Activated T-cell treated with anti-CD3 and anti-CD28 coated beads, Interleukin-2, amount 50 U/mL, for 24 hours (primary cell): ENCODE data around the gene ZNF518A.

Experiments used
- DNase-seq: peaks from one replicate; pipeline ENCODE4 v3.0.0-alpha.2; 2020
- H3K27ac Mint-ChIP-seq: 2 replicates; pipeline ENCODE4 v1.8.0; 2020; ENCODE audit warnings: mild to moderate bottlenecking, mixed read lengths
- H3K27me3 Mint-ChIP-seq: 2 replicates; pipeline ENCODE4 v1.8.0; 2020; ENCODE audit warnings: mixed read lengths
- H3K36me3 Mint-ChIP-seq: 2 replicates; pipeline ENCODE4 v1.8.0; 2020; ENCODE audit warnings: low read depth, mixed read lengths
- H3K4me1 Mint-ChIP-seq: 2 replicates; pipeline ENCODE4 v1.8.0; 2020; ENCODE audit warnings: low read depth, mixed read lengths
- H3K4me3 Mint-ChIP-seq: 2 replicates; pipeline ENCODE4 v1.8.0; 2020; ENCODE audit warnings: mild to moderate bottlenecking, moderate library complexity, mixed read lengths
- H3K9me3 Mint-ChIP-seq: 2 replicates; pipeline ENCODE4 v1.8.0; 2020; ENCODE audit warnings: mixed read lengths

ZNF518A gene

GRCh38 chr10:96118604-96119450 lies 11.3 kb upstream of the ZNF518A start:
- Mint-ChIP-seq H3K27me3 (peaks cover 62% of the 10 kb centered on the region), H3K27ac (no peak overlapping the region), H3K4me3 (no peak overlapping the region), H3K4me1 (no peaks in the 10 kb centered on the region), H3K9me3 (no peaks in the 10 kb centered on the region), H3K36me3 (no peaks in the 10 kb centered on the region)
- DNase-seq, result no peak

- Mint-ChIP-seq H3K4me3 (no peak overlapping the region), H3K36me3 (no peaks in the 10 kb centered on the region), H3K27ac (no peak overlapping the region), H3K9me3 (no peaks in the 10 kb centered on the region), H3K4me1 (no peaks in the 10 kb centered on the region), H3K27me3 (peaks cover 74% of the 10 kb centered on the region)
- no peak for DNase-seq
These were observed 7.3 kb upstream of the ZNF518A start for GRCh38 chr10:96122824-96123223.

GRCh38 chr10:96124230-96125141 lies 5.6 kb upstream of the ZNF518A start:
- Mint-ChIP-seq H3K4me1 (peaks cover 5% of the 10 kb centered on the region), H3K27ac (no peak overlapping the region), H3K27me3 (peaks cover 72% of the 10 kb centered on the region), H3K4me3 (no peak overlapping the region), H3K36me3 (peaks cover 4% of the 10 kb centered on the region), H3K9me3 (peaks cover 2% of the 10 kb centered on the region)
- DNase-seq, result no peak

GRCh38 chr10:96125142-96125515 lies 5.0 kb upstream of the ZNF518A start:
- Mint-ChIP-seq H3K4me1 (peaks cover 6% of the 10 kb centered on the region), H3K9me3 (peaks cover 2% of the 10 kb centered on the region), H3K36me3 (peaks cover 10% of the 10 kb centered on the region), H3K27me3 (peaks cover 68% of the 10 kb centered on the region), H3K27ac (no peak overlapping the region), H3K4me3 (no peak overlapping the region)
- no peak for DNase-seq

- H3K4me3 Mint-ChIP-seq, result peak overlapping the region; percentile 95
- peaks cover 22% of the 10 kb centered on the region for H3K4me1 Mint-ChIP-seq
- H3K36me3 Mint-ChIP-seq, result peaks cover 50% of the 10 kb centered on the region
- H3K27ac Mint-ChIP-seq, result peak overlapping the region; percentile 99
- peaks cover 33% of the 10 kb centered on the region for H3K27me3 Mint-ChIP-seq
- peaks cover 2% of the 10 kb centered on the region for H3K9me3 Mint-ChIP-seq
- DNase-seq, result peak; percentile 87
These were observed 364 bp downstream of the ZNF518A start for GRCh38 chr10:96130326-96130995.

- DNase-seq, result no peak
- peaks cover 57% of the 10 kb centered on the region for H3K36me3 Mint-ChIP-seq
- peaks cover 27% of the 10 kb centered on the region for H3K4me1 Mint-ChIP-seq
- H3K27ac Mint-ChIP-seq, result no peak overlapping the region
- H3K9me3 Mint-ChIP-seq, result peaks cover 2% of the 10 kb centered on the region
- peaks cover 23% of the 10 kb centered on the region for H3K27me3 Mint-ChIP-seq
- H3K4me3 Mint-ChIP-seq, result peak overlapping the region; percentile 95
These were observed 1.5 kb downstream of the ZNF518A start for GRCh38 chr10:96131621-96132020.

GRCh38 chr10:96133135-96133534 lies 3.0 kb downstream of the ZNF518A start:
- H3K4me1 Mint-ChIP-seq, result peaks cover 37% of the 10 kb centered on the region
- H3K4me3 Mint-ChIP-seq, result no peak overlapping the region
- DNase-seq, result no peak
- H3K27me3 Mint-ChIP-seq, result peaks cover 8% of the 10 kb centered on the region
- H3K9me3 Mint-ChIP-seq, result peaks cover 2% of the 10 kb centered on the region
- peaks cover 72% of the 10 kb centered on the region for H3K36me3 Mint-ChIP-seq
- H3K27ac Mint-ChIP-seq, result no peak overlapping the region

GRCh38 chr10:96136810-96137209 lies 6.7 kb downstream of the ZNF518A start:
- Mint-ChIP-seq H3K27me3 (no peaks in the 10 kb centered on the region), H3K4me3 (no peak overlapping the region), H3K9me3 (no peaks in the 10 kb centered on the region), H3K4me1 (peaks cover 21% of the 10 kb centered on the region), H3K27ac (no peak overlapping the region), H3K36me3 (peaks cover 84% of the 10 kb centered on the region)
- DNase-seq, result no peak

GRCh38 chr10:96137567-96137966 lies 7.5 kb downstream of the ZNF518A start:
- H3K9me3 Mint-ChIP-seq, result no peaks in the 10 kb centered on the region
- no peak overlapping the region for H3K4me3 Mint-ChIP-seq
- H3K27ac Mint-ChIP-seq, result no peak overlapping the region
- DNase-seq, result no peak
- no peaks in the 10 kb centered on the region for H3K27me3 Mint-ChIP-seq
- peaks cover 19% of the 10 kb centered on the region for H3K4me1 Mint-ChIP-seq
- H3K36me3 Mint-ChIP-seq, result peaks cover 83% of the 10 kb centered on the region

GRCh38 chr10:96138102-96138501 lies 8.0 kb downstream of the ZNF518A start:
- Mint-ChIP-seq H3K27me3 (no peaks in the 10 kb centered on the region), H3K4me3 (no peak overlapping the region), H3K9me3 (no peaks in the 10 kb centered on the region), H3K36me3 (peaks cover 87% of the 10 kb centered on the region), H3K4me1 (peaks cover 19% of the 10 kb centered on the region), H3K27ac (peak overlapping the region; percentile 20)
- no peak for DNase-seq

GRCh38 chr10:96152437-96152836 lies 22.3 kb downstream of the ZNF518A start:
- peaks cover 10% of the 10 kb centered on the region for H3K9me3 Mint-ChIP-seq
- no peak for DNase-seq
- peaks cover 91% of the 10 kb centered on the region for H3K36me3 Mint-ChIP-seq
- no peak overlapping the region for H3K27ac Mint-ChIP-seq
- no peak overlapping the region for H3K4me3 Mint-ChIP-seq
- no peaks in the 10 kb centered on the region for H3K27me3 Mint-ChIP-seq
- peaks cover 15% of the 10 kb centered on the region for H3K4me1 Mint-ChIP-seq

- peaks cover 10% of the 10 kb centered on the region for H3K9me3 Mint-ChIP-seq
- H3K27ac Mint-ChIP-seq, result peak overlapping the region; percentile 69
- H3K4me1 Mint-ChIP-seq, result peaks cover 15% of the 10 kb centered on the region
- no peak for DNase-seq
- H3K4me3 Mint-ChIP-seq, result no peak overlapping the region
- H3K36me3 Mint-ChIP-seq, result peaks cover 91% of the 10 kb centered on the region
- H3K27me3 Mint-ChIP-seq, result no peaks in the 10 kb centered on the region
These were observed 23.0 kb downstream of the ZNF518A start for GRCh38 chr10:96153070-96153469.

- Mint-ChIP-seq H3K27me3 (no peaks in the 10 kb centered on the region), H3K9me3 (peaks cover 50% of the 10 kb centered on the region), H3K4me3 (no peak overlapping the region), H3K27ac (no peak overlapping the region), H3K36me3 (peaks cover 41% of the 10 kb centered on the region), H3K4me1 (no peaks in the 10 kb centered on the region)
- DNase-seq, result no peak
These were observed 35.6 kb downstream of the ZNF518A start for GRCh38 chr10:96165726-96166125.

GRCh38 chr10:96168546-96168945 lies 38.4 kb downstream of the ZNF518A start:
- peaks cover 18% of the 10 kb centered on the region for H3K36me3 Mint-ChIP-seq
- no peak for DNase-seq
- no peak overlapping the region for H3K27ac Mint-ChIP-seq
- no peaks in the 10 kb centered on the region for H3K4me1 Mint-ChIP-seq
- no peak overlapping the region for H3K4me3 Mint-ChIP-seq
- H3K9me3 Mint-ChIP-seq, result peaks cover 60% of the 10 kb centered on the region
- no peaks in the 10 kb centered on the region for H3K27me3 Mint-ChIP-seq
